Body of pancreas (tissue), 4 donors: ENCODE measurements around the gene UTS2. TPM values are rescaled to one million over a fixed set of nuclear protein-coding genes. Genes with fewer than 3 reads are reported as not detected.

Experiments used
- ATAC-seq: fragments of 150-250 bp; one replicate; pipeline ENCODE4 v1.9.1; 2016
- DNase-seq, 4 donors: peaks; one replicate each; pipeline ENCODE4 v3.0.0-alpha.2; 2019
- H3K27ac ChIP-seq, 4 donors: fragments of 200-600 bp; sonication (generic); 1 replicate in 3 of 4; 2 replicates in 1 of 4; pipeline versions ENCODE4 v1.5.1 to v1.6.1; 2016 to 2019; ENCODE audit warnings: mild to moderate bottlenecking in 1 of 4, mixed read lengths in 1 of 4, moderate library complexity in 1 of 4
- H3K27me3 ChIP-seq, 2 donors: fragments of 200-600 bp; sonication (generic); one replicate each; pipeline ENCODE4 v1.6.0; 2016; ENCODE audit warnings: mild to moderate bottlenecking in 1 of 2
- H3K36me3 ChIP-seq, 2 donors: fragments of 200-600 bp; sonication (generic); replicated peaks in 1 of 2; 2 replicates each; pipeline ENCODE4 v1.5.1; 2016; ENCODE audit warnings: low read depth in 2 of 2; ENCODE audit not compliant: insufficient read depth in 1 of 2
- H3K4me1 ChIP-seq: fragments of 200-600 bp; sonication (generic); one replicate; pipeline ENCODE4 v1.6.0; 2016
- H3K4me3 ChIP-seq, 2 donors: fragments of 200-600 bp; sonication (generic); 1 replicate in 1 of 2; 2 replicates in 1 of 2; pipeline ENCODE4 v1.5.1; 2016 to 2019
- H3K9me3 ChIP-seq, 3 donors: fragments of 200-600 bp; sonication (generic); 1 replicate in 2 of 3; 2 replicates in 1 of 3; pipeline ENCODE4 v1.5.1; 2016
- CTCF ChIP-seq, 7 experiments: fragments of 450-650 bp in 4 of 7; fragments of 200-600 bp in 3 of 7; sonication (generic) in 3 of 7; IDR thresholded peaks; one replicate each; pipeline ENCODE4 v1.5.1; 2016 to 2019; ENCODE audit warnings: antibody characterized with exemption in 7 of 7
- POLR2A ChIP-seq, 3 donors: fragments of 450-650 bp; IDR thresholded peaks; one replicate each; pipeline ENCODE4 v1.6.1; 2016; ENCODE audit warnings: antibody characterized with exemption in 3 of 3, mild to moderate bottlenecking in 2 of 3
- WGBS, 2 donors: methylation state at CpG; one replicate each; pipeline ENCODE4 v1.1.5; 2017; 5-methylcytosine and 5-hydroxymethylcytosine counted together
- intact Hi-C: fragments of 100-400 bp; cut with DNase I; formaldehyde crosslinking; loops from one replicate; pipeline ENCODE4 v1.15.1; 2023
- total RNA-seq, 2 donors: library from RNA; depleted of rRNA; stranded (reverse); fragments of >200 nt; gene quantifications; one replicate each; pipeline ENCODE4 v1.1.0, GENCODE V29; 2016

Gene UTS2
- total RNA-seq, 2 donors from 2014 or later: not detected

DNA sequence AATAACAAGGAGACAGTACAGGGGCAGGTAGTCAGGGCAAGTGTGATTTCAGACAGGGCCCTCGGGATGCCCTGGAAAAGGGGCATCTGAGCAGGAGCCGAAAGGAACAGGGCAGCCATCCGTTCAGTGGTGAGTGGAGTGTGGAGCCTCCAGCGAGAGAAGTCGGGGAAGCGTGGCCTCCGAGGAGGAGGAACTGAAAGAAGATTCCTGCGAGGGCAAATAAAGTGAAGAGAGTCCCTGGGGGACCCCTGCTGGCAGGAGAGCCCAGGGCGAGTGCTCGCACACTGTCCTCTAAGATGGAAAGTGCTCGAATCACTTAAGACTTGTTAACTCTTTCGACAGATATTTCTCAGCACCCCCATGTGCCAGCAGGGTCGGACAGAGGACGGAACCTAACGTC is 3.5 kb upstream of the UTS2 start:
- Histone ChIP-seq H3K9me3 (no peaks in the 10 kb centered on the region), H3K27me3 (no peaks in the 10 kb centered on the region), H3K4me3 (no peak overlapping the region), H3K4me1 (no peaks in the 10 kb centered on the region), H3K36me3 (no peaks in the 10 kb centered on the region), H3K27ac (no peak overlapping the region)
- DNase-seq: peak in 1 of 4 donors; percentile 3
- TF ChIP-seq POLR2A (IDR thresholded peaks at IDR 0.05) (no peak), CTCF (IDR thresholded peaks at IDR 0.05) (no peak)
- ATAC-seq: no peak
- 30 to 60% methylated on average over 13 to 15 of the region's 15 CpGs for WGBS, 2 donors
- intact Hi-C loops: no loop called here

DNA sequence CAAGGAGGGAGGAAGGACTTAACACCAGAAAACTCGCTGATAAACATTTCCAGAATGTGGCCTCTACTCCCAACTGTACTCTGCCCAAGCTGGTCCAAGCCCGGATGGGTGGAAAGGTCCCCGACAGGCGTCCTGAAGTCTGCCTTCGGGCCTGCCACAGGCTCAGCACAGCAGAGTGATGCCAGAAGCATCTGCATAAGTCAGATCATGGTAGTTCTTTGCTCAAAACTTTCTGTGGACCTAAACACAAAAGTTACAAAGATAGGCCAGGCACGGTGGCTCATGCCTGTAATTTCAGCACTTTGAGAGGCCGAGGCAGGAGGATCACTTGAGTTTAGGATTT is 790 bp upstream of the UTS2 start:
- DNase-seq (no peak), ATAC-seq (no peak)
- H3K4me3 ChIP-seq: no peak overlapping the region
- H3K27ac ChIP-seq: no peak overlapping the region
- H3K9me3 ChIP-seq: no peaks in the 10 kb centered on the region
- H3K4me1 ChIP-seq: no peaks in the 10 kb centered on the region
- no peaks in the 10 kb centered on the region for H3K36me3 ChIP-seq
- H3K27me3 ChIP-seq: no peaks in the 10 kb centered on the region
- 76 to 81% methylated on average over 7 of the region's 7 CpGs for WGBS, 2 donors
- TF ChIP-seq POLR2A (IDR thresholded peaks at IDR 0.05) (no peak), CTCF (IDR thresholded peaks at IDR 0.05) (no peak)
- intact Hi-C loops: no loop called here

GRCh38 chr1:7850786-7851185 is 2.1 kb downstream of the UTS2 start:
- no peak overlapping the region for H3K27ac ChIP-seq
- H3K4me3 ChIP-seq: no peak overlapping the region
- H3K27me3 ChIP-seq: no peaks in the 10 kb centered on the region
- DNase-seq (no peak), ATAC-seq (no peak)
- H3K4me1 ChIP-seq: no peaks in the 10 kb centered on the region
- H3K36me3 ChIP-seq: no peaks in the 10 kb centered on the region
- TF ChIP-seq POLR2A (IDR thresholded peaks at IDR 0.05) (no peak), CTCF (IDR thresholded peaks at IDR 0.05) (no peak)
- no peaks in the 10 kb centered on the region for H3K9me3 ChIP-seq
- intact Hi-C loops: no loop called here
- 87% methylated on average over 15 of the region's 15 CpGs for WGBS, 2 donors

- 66 to 67% methylated on average over 4 of the region's 4 CpGs for WGBS, 2 donors
These were observed 5.3 kb downstream of the UTS2 start for GRCh38 chr1:7847599-7847998.

More at GRCh38 chr1:7847599-7847998, 5.3 kb downstream of the UTS2 start:
- Histone ChIP-seq H3K27me3 (no peaks in the 10 kb centered on the region), H3K9me3 (no peaks in the 10 kb centered on the region), H3K36me3 (peaks cover 0 to 3% of the 10 kb centered on the region in 2 donors), H3K4me1 (no peaks in the 10 kb centered on the region), H3K27ac (no peak overlapping the region), H3K4me3 (no peak overlapping the region)
- TF ChIP-seq CTCF (IDR thresholded peaks at IDR 0.05) (no peak), POLR2A (IDR thresholded peaks at IDR 0.05) (no peak)
- no peak for DNase-seq
- intact Hi-C loops: no loop called here
- ATAC-seq: no peak
